Osteoblast (primary cell): ENCODE results near the gene AKAP6. TPM values are rescaled to one million over a fixed set of nuclear protein-coding genes. Genes with fewer than 3 reads are reported as not detected.

Experiments used
- DNase-seq: peaks from one replicate; pipeline ENCODE4 v3.0.0; 2011; ENCODE audit warnings: low spot score, mixed read lengths; ENCODE audit not compliant: insufficient read length; ENCODE audit errors: missing footprints
- H2AFZ ChIP-seq: 2 replicates; pipeline ENCODE4 v1.6.0; 2011; ENCODE audit warnings: mild to moderate bottlenecking, low read length
- H3K27ac ChIP-seq: 2 replicates; pipeline ENCODE4 v1.5.1; 2011; ENCODE audit warnings: mild to moderate bottlenecking, low read depth, low read length, moderate library complexity
- H3K27me3 ChIP-seq: 2 replicates; pipeline ENCODE4 v1.6.0; 2012; ENCODE audit warnings: mild to moderate bottlenecking, control low read depth, inconsistent platforms, low read length, moderate library complexity; ENCODE audit not compliant: insufficient read depth
- H3K36me3 ChIP-seq: 2 replicates; pipeline ENCODE4 v1.5.1; 2011; ENCODE audit warnings: mild to moderate bottlenecking, low read length, control low read depth, moderate library complexity; ENCODE audit not compliant: insufficient read depth
- H3K4me1 ChIP-seq: 2 replicates; pipeline ENCODE4 v1.5.1; 2011; ENCODE audit warnings: mild to moderate bottlenecking, low read length, control low read depth, moderate library complexity; ENCODE audit not compliant: insufficient read depth
- H3K4me2 ChIP-seq: 2 replicates; pipeline ENCODE4 v1.6.0; 2011; ENCODE audit warnings: mild to moderate bottlenecking, low read length; ENCODE audit not compliant: insufficient read depth
- H3K4me3 ChIP-seq: fragments of 200-600 bp; sonication (generic); 3 replicates; pipeline ENCODE4 v1.5.1; 2012; ENCODE audit warnings: mild to moderate bottlenecking, low read length, inconsistent platforms; ENCODE audit not compliant: insufficient read depth
- H3K79me2 ChIP-seq: 2 replicates; pipeline ENCODE4 v1.6.0; 2012; ENCODE audit warnings: mild to moderate bottlenecking, low read length, control low read depth, inconsistent platforms; ENCODE audit not compliant: insufficient read depth
- H3K9me3 ChIP-seq: 2 replicates; pipeline ENCODE4 v1.5.1; 2011; ENCODE audit warnings: low read depth, low read length, control low read depth
- H4K20me1 ChIP-seq: 2 replicates; pipeline ENCODE4 v1.6.0; 2012; ENCODE audit warnings: mild to moderate bottlenecking, low read length, control low read depth; ENCODE audit not compliant: insufficient read depth
- total RNA-seq: library from RNA; depleted of rRNA; stranded (reverse); fragments of >200 nt; gene quantifications from 2 replicates; pipeline ENCODE4 v1.2.3, GENCODE V29; 2012
- TF ChIP-seq, protein P1 (sequence below): IDR thresholded peaks from 2 replicates; pipeline ENCODE4 v1.5.1; 2011; ENCODE audit warnings: mild to moderate bottlenecking, low read depth, low read length, moderate library complexity; ENCODE audit errors: extremely low read depth

The AKAP6 gene
- total RNA-seq, 1 donor: 2.2 TPM

DNA sequence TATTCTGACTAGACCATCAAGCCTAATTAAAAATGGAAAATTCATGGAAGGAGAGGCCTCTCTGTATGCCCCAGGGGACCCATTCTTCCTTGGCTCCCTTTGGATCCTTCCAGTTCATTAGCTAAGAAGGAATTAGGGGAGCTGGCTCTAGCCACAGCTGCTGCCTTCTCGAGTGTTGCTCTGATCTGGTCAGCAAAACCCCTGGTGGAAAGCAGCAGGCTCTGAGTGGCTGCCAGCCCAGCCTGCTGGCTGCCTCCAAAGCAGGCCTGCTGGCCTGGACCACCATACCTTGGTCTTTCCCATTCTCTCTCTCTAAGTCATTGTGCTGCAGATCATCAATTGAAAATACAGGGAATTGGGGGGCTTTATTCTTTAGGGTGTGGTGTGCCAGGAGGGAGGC, 29.0 kb upstream of the AKAP6 start:
- Histone ChIP-seq H2AFZ (no peak overlapping the region), H4K20me1 (no peaks in the 10 kb centered on the region), H3K79me2 (no peaks in the 10 kb centered on the region), H3K27ac (no peak overlapping the region), H3K4me2 (no peak overlapping the region), H3K27me3 (no peaks in the 10 kb centered on the region), H3K4me1 (no peaks in the 10 kb centered on the region), H3K9me3 (no peaks in the 10 kb centered on the region), H3K36me3 (no peaks in the 10 kb centered on the region), H3K4me3 (no peak overlapping the region)
- TF ChIP-seq, protein P1, sequence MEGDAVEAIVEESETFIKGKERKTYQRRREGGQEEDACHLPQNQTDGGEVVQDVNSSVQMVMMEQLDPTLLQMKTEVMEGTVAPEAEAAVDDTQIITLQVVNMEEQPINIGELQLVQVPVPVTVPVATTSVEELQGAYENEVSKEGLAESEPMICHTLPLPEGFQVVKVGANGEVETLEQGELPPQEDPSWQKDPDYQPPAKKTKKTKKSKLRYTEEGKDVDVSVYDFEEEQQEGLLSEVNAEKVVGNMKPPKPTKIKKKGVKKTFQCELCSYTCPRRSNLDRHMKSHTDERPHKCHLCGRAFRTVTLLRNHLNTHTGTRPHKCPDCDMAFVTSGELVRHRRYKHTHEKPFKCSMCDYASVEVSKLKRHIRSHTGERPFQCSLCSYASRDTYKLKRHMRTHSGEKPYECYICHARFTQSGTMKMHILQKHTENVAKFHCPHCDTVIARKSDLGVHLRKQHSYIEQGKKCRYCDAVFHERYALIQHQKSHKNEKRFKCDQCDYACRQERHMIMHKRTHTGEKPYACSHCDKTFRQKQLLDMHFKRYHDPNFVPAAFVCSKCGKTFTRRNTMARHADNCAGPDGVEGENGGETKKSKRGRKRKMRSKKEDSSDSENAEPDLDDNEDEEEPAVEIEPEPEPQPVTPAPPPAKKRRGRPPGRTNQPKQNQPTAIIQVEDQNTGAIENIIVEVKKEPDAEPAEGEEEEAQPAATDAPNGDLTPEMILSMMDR: no peak
- DNase-seq: no peak

DNA sequence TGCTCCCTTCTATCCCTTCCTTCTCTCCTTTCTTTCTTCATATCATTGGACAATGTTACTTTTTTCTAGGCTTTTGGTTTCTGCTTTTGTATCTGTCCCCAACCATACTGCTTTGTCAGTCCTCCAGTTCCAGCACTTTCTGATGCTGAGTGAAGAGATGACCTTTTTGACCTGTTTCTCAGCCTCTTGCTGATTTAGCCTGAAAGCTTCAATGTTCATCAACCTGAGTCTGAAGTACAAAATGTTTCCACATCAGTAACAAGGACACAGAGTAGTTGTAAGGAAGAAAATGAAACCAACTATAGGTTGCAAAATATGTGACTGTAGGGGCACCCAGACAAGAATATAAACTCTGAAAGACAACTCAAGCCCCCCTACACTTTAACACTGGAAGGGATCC, 25.2 kb upstream of the AKAP6 start:
- Histone ChIP-seq H2AFZ (no peak overlapping the region), H3K27me3 (no peaks in the 10 kb centered on the region), H3K9me3 (no peaks in the 10 kb centered on the region), H4K20me1 (no peaks in the 10 kb centered on the region), H3K36me3 (no peaks in the 10 kb centered on the region), H3K27ac (no peak overlapping the region), H3K4me1 (no peaks in the 10 kb centered on the region), H3K79me2 (no peaks in the 10 kb centered on the region), H3K4me3 (no peak overlapping the region), H3K4me2 (no peak overlapping the region)
- TF ChIP-seq, protein P1: no peak
- no peak for DNase-seq

DNA sequence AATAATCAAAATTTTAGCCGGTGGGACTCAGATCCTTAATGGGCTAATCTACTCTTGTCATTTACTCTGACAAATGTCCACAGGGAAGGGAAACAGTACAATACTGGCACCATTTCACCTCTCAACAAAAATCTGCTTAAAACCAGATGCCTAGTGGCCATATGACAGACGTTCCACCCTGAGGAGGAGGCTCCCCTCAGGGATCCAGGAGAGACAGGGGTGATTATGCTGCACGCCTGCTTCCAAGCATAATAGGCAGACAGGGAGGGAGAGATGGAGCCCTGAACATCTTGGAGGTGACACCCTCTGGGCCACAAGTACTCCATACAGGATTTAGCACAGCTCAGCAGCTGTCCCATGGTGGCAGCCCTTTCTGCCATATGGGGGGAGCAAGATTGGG, 24.8 kb upstream of the AKAP6 start:
- H3K27ac ChIP-seq: no peak overlapping the region
- no peaks in the 10 kb centered on the region for H4K20me1 ChIP-seq
- DNase-seq: no peak
- H3K4me1 ChIP-seq: no peaks in the 10 kb centered on the region
- no peak overlapping the region for H3K4me3 ChIP-seq
- H3K79me2 ChIP-seq: no peaks in the 10 kb centered on the region
- no peaks in the 10 kb centered on the region for H3K36me3 ChIP-seq
- H3K9me3 ChIP-seq: no peaks in the 10 kb centered on the region
- H3K27me3 ChIP-seq: no peaks in the 10 kb centered on the region
- peak overlapping the region; percentile 5 for H2AFZ ChIP-seq
- TF ChIP-seq, protein P1: no peak
- H3K4me2 ChIP-seq: no peak overlapping the region

- Histone ChIP-seq H3K4me1 (no peaks in the 10 kb centered on the region), H3K9me3 (no peaks in the 10 kb centered on the region), H3K79me2 (no peaks in the 10 kb centered on the region), H3K4me3 (no peak overlapping the region), H3K36me3 (no peaks in the 10 kb centered on the region), H3K27ac (no peak overlapping the region), H3K27me3 (no peaks in the 10 kb centered on the region), H2AFZ (no peak overlapping the region), H3K4me2 (no peak overlapping the region), H4K20me1 (no peaks in the 10 kb centered on the region)
- TF ChIP-seq, protein P1: no peak
- DNase-seq: no peak
Measured at GRCh38 chr14:32306549-32306948, 22.5 kb upstream of the AKAP6 start.
